HG03039 (cell line): ENCODE measurements around the gene KRT86.
A peak's percentile ranks its signal among the peaks of the same experiment; 100 is the strongest.
"Not testable (repeated sequence)": the region's sequence is repeated elsewhere in the genome, so short reads cannot be mapped to it uniquely, and the experiment has no call there.

Experiments used
- ATAC-seq: cut with Tn5 transposase; IDR thresholded peaks from one replicate; pipeline ENCODE4 v1.9.1; 2021; ENCODE audit warnings: mild to moderate bottlenecking, moderate library complexity; ENCODE audit not compliant: unreplicated experiment

KRT86 gene

DNA sequence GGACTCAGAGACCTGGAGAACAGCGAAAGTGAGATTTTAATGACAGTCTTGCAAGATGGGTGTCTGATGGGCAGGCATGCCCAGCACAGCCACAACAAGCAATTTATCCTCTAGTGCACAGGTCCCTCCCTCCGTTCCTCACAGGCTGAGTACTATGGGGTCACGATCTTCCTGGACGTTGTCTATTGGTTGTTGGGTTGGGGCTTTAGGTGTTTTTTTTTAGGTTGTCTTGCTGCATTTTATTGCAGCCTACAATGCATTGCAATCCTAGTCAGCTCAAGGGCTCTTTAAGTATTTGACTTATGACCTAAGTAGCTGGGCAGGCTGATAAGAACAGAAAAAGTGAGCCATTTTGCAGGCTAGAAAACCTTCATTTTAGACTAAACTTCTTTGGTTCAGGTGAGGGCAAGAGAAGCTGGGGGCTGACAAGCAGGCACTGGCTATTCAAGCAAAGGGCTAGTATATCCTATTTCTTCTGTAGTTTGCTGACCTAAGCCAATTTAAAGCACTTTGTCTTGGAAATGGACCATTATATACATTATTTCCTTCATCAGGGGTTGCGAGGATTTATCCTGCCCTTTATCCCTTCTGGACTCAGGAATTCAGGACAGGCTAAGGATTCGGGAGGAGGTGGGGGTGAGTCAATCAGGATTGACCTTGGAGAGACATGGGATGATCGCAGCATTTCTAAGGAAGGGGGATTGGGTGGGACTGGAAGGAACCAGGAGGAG is 35.4 kb upstream of the KRT86 start:
- no peak for ATAC-seq

- ATAC-seq = no peak
Observed at GRCh38 chr12:52239767-52240166, 34.7 kb upstream of the KRT86 start.

DNA sequence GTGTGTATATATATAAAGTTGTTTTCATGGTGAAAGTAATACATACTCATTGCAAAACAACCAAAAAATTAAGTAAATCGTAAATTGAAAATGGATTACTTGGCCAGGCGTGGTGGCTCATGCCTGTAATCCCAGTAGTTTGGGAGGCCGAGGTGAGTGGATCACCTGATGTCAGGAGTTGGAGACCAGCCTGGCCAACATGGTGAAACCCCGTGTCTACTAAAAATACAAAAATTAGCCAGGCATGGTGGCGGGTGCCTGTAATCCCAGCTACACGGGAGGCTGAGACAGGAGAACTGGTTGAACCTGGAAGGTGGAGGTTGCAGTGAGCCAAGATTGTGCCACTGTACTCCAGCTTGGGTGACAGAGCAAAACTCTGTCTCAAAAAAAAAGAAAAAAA is 34.2 kb upstream of the KRT86 start:
- not testable (repeated sequence) for ATAC-seq

- no peak for ATAC-seq
Observed at GRCh38 chr12:52241205-52241842, 33.1 kb upstream of the KRT86 start.

GRCh38 chr12:52242442-52243258 is 31.8 kb upstream of the KRT86 start:
- no peak for ATAC-seq

DNA sequence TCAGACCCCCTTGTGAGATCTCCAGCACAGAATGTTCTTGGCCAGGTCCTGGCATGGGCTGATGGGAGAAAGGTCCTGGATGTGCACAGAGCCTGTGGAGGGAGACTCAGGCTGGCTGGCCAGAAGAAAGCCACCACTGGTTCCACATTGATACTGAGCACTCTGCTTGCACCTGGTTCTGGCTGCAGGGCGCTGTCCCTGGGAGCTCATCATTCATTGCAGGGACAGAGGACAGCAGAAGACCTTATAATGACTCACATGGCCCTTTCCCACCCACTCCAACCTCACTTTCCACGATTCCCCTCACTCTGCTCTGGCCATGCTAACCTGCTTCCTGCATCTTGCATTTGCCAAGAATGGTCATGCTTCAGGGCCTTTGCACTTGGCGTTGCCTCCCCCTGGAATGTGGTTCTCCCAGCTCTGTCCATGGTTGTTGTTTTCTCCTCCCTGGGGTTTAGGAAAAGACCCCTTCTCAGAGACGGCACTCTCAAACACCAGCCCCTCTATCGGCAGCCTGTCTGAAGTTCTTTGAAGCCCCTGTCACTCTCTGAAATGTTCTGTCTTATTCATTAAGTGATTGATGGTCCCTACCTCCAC is 31.1 kb upstream of the KRT86 start:
- no peak for ATAC-seq

GRCh38 chr12:52243856-52244614 is 30.4 kb upstream of the KRT86 start:
- peak; percentile 85 for ATAC-seq

DNA sequence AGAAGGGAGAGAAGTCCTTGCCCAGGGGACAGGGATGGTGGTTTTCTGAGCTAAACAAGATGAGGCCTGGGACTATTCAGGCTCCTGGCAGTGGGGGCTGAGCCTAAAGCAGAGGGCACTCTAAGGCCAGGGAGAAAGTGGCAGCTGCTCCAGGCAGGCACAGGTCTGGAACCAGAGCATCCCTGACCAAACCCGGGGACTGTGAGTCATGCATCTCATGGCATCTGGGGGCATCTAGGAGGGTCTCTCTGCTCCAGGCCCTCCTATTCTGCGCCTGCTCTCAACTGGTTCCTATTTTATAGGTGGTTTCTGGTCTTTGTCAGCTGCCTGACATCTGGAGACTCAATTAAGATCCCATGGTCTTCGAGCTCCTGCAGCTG is 29.8 kb upstream of the KRT86 start:
- ATAC-seq = no peak

DNA sequence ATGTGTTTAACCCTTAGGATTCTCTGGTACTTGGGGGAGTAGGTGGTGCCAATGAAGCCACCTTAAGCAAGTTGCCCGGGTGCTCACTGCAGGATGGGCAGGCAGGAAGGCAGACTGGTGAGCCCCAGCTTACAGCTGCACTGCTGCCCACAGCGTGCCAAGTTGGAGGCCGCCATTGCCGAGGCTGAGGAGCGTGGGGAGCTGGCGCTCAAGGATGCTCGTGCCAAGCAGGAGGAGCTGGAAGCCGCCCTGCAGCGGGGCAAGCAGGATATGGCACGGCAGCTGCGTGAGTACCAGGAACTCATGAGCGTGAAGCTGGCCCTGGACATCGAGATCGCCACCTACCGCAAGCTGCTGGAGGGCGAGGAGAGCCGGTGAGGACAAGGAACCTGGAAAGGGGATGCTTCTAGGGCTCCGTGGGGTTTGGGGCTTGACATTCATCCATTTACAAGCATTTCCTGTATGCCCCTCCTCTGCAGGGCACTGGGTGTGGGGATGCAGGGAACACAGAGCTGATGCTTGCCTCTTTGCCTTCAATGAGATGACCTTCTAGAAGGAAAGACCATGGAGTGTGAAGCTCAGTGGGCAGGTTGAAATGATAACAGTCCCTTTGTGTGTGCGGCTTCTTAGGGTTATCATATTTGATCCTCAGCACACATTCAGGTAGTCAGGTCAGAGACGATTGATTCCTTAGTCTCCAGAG is 29.0 kb upstream of the KRT86 start:
- no peak for ATAC-seq

- ATAC-seq = no peak
Observed at GRCh38 chr12:52245962-52246569, 28.4 kb upstream of the KRT86 start.

GRCh38 chr12:52246720-52247621 is 27.5 kb upstream of the KRT86 start:
- no peak for ATAC-seq

DNA sequence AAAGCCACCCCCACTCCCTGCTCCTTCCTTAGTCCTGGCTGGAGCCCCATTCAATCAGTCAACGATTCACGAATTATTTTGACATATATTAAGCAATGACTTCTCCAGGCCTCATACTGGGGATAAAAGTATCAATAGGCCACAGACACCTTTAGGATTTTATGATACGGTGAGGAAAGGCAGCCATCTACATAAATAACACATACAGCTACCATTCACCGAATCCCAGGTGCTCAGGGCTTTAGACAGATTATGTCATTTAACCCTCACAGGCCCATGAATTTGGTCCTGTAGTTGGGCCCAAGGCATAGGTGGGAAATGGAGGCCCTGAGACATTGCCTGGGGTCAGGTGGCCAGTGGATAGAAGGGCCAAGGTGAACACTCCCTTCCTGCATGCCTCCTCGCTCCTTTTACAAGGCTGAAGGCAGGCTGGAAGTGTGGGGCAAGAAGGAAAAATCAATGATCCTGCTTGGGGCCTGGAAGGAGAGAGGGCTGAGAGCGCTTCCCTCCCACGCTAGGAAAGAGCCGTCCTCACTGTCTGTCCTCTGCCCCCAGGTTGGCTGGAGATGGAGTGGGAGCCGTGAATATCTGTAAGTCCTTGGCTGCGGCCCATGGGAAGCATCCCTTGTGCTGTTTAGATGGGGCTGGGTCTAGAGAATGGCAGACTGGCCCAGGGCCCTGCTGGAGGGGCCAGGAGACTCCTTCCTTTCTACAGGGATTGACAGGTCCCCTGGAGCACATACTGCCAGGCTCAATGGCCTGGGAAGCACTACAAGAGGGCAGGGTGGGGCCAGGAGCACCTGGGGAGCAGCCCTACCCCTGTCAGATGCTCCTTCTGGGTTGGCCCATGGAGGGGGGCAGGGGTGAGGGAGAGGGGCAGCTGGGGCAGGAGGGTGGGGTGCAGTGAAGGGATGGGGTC is 26.6 kb upstream of the KRT86 start:
- ATAC-seq = no peak

DNA sequence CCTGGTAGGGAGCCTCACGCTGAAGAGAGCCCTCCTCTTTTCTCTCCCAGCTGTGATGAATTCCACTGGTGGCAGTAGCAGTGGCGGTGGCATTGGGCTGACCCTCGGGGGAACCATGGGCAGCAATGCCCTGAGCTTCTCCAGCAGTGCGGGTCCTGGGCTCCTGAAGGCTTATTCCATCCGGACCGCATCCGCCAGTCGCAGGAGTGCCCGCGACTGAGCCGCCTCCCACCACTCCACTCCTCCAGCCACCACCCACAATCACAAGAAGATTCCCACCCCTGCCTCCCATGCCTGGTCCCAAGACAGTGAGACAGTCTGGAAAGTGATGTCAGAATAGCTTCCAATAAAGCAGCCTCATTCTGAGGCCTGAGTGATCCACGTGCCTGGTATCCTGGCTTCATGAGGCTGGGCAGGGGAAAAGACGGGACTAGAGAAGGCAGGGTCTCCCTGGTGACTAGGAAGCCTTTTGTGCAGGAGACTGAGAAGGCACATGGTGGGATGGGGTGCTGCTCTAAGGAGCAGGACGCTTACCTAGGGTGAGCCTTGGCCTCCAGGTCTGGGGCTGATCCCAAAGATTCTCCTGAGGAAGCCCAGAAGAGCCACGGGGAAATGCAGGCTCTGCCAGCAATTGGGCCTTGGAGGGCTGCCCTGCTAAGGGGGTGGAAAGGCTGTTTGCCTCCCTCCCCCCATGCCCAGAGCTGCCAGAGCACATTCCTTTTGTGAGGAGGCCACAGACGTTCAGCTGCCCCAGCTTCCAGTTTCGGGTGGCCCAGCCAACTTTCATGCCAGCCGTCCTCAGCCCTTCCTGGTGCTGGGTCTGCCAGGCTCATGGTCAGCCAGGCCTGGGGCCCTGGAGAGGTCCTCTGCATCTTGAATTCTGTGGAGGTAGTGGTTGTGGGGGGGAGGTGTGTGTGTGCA is 25.6 kb upstream of the KRT86 start:
- ATAC-seq = no peak

- no peak for ATAC-seq
Observed at GRCh38 chr12:52249511-52250047, 24.9 kb upstream of the KRT86 start.

DNA sequence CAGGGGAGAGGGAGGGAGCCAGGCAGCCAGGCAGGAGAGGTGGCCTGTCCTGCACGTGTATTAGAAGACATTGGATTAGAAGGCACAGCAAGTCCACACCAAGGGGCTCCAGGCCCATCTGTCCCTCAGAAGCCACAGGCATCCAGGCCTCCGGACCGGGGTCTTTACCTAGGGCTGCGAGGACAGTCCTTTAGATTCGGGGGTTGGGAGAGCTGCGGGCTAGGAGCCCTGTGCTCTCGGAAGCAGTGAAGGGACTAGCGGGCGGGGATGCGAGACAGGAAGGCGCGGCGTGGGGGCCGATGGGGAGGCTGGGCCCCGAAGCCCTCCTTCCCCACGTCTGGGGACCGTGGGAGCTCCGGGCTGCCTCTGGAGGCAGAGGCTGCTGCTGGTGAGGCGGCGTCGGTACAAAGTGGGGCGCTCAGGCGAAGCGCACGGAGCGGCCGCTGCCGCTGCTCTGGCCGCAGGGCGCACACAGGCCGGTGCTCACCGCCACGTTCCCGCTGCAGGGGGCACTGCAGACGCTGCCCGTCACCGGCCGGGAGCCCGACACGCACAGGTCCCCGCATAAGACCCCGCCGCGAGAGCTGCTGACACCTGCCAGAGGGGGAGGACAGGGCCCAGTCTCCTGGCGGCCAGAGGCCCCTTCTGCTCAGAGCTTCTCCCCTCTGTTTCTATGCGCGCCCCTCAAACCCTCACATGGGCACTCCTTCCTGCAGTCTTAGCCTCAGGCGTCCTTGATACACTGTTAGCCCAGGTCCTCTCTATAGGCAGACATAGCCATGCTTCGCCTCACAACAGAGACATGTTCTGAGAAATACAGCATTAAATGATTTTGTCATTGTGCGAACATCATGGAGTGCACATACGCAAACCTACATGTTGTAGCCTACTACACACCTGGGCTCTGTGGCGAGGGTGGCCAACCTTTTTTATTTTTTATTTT is 24.1 kb upstream of the KRT86 start:
- ATAC-seq = no peak
